Smooth muscle cell (in vitro differentiated cells): ENCODE data around the gene TANC1. TPM values are rescaled to one million over a fixed set of nuclear protein-coding genes. Genes with fewer than 3 reads are reported as not detected.

Experiments
- DNase-seq: peaks from one replicate; lab custom pipeline; 2025; ENCODE audit not compliant: unreplicated experiment; lab: John Stamatoyannopoulos, UW
- H2AFZ ChIP-seq: fragments of 200-600 bp; sonication (generic); 2 replicates; pipeline ENCODE4 v1.6.0; 2016; ENCODE audit warnings: antibody characterized with exemption, low read depth, mild to moderate bottlenecking
- H3F3A ChIP-seq: fragments of 200-600 bp; sonication (generic); 2 replicates; pipeline ENCODE4 v1.6.0; 2017; ENCODE audit warnings: antibody characterized with exemption, low read depth
- H3K27ac ChIP-seq: fragments of 200-600 bp; sonication (generic); 2 replicates; pipeline ENCODE4 v1.5.1; 2016; ENCODE audit warnings: low read depth, mild to moderate bottlenecking
- H3K27me3 ChIP-seq: fragments of 200-600 bp; sonication (generic); 2 replicates; pipeline ENCODE4 v1.6.1; 2016; ENCODE audit warnings: low read depth, mild to moderate bottlenecking
- H3K36me3 ChIP-seq: fragments of 200-600 bp; sonication (generic); 2 replicates; pipeline ENCODE4 v1.5.1; 2016; ENCODE audit warnings: low read depth
- H3K4me1 ChIP-seq: fragments of 200-600 bp; sonication (generic); 2 replicates; pipeline ENCODE4 v1.5.1; 2016; ENCODE audit warnings: low read depth
- H3K4me2 ChIP-seq: fragments of 200-600 bp; sonication (generic); 2 replicates; pipeline ENCODE4 v1.6.0; 2016; ENCODE audit warnings: mild to moderate bottlenecking
- H3K4me3 ChIP-seq: fragments of 200-600 bp; sonication (generic); 2 replicates; pipeline ENCODE4 v1.5.1; 2016; ENCODE audit warnings: mild to moderate bottlenecking
- H3K79me2 ChIP-seq: fragments of 200-600 bp; sonication (generic); 2 replicates; pipeline ENCODE4 v1.6.0; 2016; ENCODE audit warnings: low read depth, mild to moderate bottlenecking
- H3K9ac ChIP-seq: fragments of 200-600 bp; sonication (generic); 2 replicates; pipeline ENCODE4 v1.6.0; 2016; ENCODE audit warnings: low read depth
- H3K9me3 ChIP-seq: fragments of 200-600 bp; sonication (generic); replicated peaks from 2 replicates; pipeline ENCODE4 v1.5.1; 2016; ENCODE audit warnings: low read depth
- H4K20me1 ChIP-seq: fragments of 200-600 bp; sonication (generic); 2 replicates; pipeline ENCODE4 v1.6.0; 2016; ENCODE audit warnings: low read depth
- WGBS: methylation state at CpG from one replicate; pipeline ENCODE4 v1.1.7; 2016; ENCODE audit warnings: low lambda C conversion rate; 5-methylcytosine and 5-hydroxymethylcytosine counted together
- polyA plus RNA-seq: library from polyadenylated mRNA; unstranded; fragments of >200 nt; fragmentation: Nextera tagmentation; extraction: Ambion mirVana; gene quantifications from 2 replicates; pipeline ENCODE4 v1.2.1, GENCODE V29; 2016
- total RNA-seq: library from RNA; depleted of rRNA; stranded (reverse); fragments of >200 nt; gene quantifications from 2 replicates; pipeline ENCODE4 v1.2.3, GENCODE V29; 2014
- TF ChIP-seq, protein P1 (sequence below): fragments of 200-600 bp; sonication (generic); IDR thresholded peaks from 2 replicates; pipeline ENCODE4 v1.5.1; 2017; ENCODE audit warnings: borderline replicate concordance, mild to moderate bottlenecking, antibody characterized with exemption; ENCODE audit not compliant: insufficient read depth, poor library complexity, severe bottlenecking

Gene TANC1
- total and polyA plus RNA-seq, 2 experiments from 2014 or later: 9.1 to 30.8 TPM

DNA sequence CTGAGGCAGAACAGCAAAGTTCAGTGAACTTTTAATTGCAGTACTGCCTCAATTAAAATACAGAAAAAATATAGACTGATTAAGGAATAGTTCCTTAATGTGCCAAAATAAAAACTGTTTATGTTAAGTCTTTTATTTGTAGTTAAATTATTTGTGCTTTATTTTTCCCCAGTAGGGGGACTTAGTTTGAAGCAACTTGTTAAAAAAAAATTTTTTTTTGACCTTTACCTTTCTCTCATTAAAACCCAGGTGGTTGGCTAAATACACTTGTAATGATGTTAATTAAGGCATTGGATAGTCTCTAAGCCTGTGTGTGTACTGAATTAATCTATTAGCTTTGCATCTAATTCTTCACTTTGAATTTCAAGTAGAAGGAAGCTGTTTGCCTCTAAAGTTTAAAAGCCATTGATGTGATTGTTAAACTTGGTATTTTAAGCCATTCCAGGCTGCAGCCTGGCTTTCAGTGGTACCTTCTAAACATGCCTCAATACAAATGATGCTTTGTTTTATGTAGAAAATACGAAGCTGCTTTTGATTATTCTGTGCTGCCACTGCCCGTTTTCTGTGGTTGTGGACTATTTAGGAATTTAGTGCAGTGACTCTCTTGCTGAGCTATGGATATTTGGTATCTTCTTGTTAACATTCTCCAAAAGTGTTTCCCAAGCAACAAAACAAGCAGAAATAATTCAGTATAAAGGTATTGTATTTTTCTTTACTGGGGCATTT, 102.9 kb downstream of the TANC1 start:
- Histone ChIP-seq H3K9ac (peak overlapping the region; percentile 65), H3K36me3 (no peaks in the 10 kb centered on the region), H3K4me1 (peaks cover 17% of the 10 kb centered on the region), H4K20me1 (peaks cover 4% of the 10 kb centered on the region), H2AFZ (no peak overlapping the region), H3K27ac (peak overlapping the region; percentile 76), H3K4me3 (no peak overlapping the region), H3K79me2 (peaks cover 11% of the 10 kb centered on the region), H3K4me2 (peak overlapping the region; percentile 19), H3F3A (peaks cover 4% of the 10 kb centered on the region), H3K9me3 (no peaks in the 10 kb centered on the region), H3K27me3 (no peaks in the 10 kb centered on the region)
- TF ChIP-seq, protein P1, sequence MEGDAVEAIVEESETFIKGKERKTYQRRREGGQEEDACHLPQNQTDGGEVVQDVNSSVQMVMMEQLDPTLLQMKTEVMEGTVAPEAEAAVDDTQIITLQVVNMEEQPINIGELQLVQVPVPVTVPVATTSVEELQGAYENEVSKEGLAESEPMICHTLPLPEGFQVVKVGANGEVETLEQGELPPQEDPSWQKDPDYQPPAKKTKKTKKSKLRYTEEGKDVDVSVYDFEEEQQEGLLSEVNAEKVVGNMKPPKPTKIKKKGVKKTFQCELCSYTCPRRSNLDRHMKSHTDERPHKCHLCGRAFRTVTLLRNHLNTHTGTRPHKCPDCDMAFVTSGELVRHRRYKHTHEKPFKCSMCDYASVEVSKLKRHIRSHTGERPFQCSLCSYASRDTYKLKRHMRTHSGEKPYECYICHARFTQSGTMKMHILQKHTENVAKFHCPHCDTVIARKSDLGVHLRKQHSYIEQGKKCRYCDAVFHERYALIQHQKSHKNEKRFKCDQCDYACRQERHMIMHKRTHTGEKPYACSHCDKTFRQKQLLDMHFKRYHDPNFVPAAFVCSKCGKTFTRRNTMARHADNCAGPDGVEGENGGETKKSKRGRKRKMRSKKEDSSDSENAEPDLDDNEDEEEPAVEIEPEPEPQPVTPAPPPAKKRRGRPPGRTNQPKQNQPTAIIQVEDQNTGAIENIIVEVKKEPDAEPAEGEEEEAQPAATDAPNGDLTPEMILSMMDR: peak; percentile 9
- WGBS: 17% methylated on average over 2 of the region's 2 CpGs
- no peak for DNase-seq

DNA sequence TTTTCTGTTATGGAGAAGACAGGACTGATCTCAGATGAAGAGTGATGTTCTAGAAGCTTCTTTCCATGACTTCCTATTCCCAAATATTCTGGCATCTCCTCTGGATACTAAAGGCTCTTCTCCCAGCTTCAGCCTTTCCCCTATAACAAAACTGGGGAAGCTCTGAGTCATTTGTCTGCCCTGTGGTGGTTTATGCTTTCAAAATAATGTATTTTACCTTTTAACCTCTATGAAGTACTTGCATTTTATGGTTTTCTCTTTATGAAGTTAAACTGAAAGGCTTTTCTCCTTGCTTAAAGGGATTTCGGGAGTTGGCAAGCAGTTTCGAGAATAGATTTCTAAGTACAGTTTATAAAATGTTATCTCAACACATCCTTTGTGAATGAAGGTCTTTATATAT, 104.4 kb downstream of the TANC1 start:
- no peak overlapping the region for H3K4me3 ChIP-seq
- H3K79me2 ChIP-seq: peaks cover 11% of the 10 kb centered on the region
- H2AFZ ChIP-seq: no peak overlapping the region
- TF ChIP-seq, protein P1: no peak
- peak overlapping the region; percentile 5 for H3K4me2 ChIP-seq
- peak overlapping the region; percentile 76 for H3K27ac ChIP-seq
- H3K9me3 ChIP-seq: no peaks in the 10 kb centered on the region
- H4K20me1 ChIP-seq: peaks cover 8% of the 10 kb centered on the region
- H3F3A ChIP-seq: peaks cover 4% of the 10 kb centered on the region
- no peak for DNase-seq
- H3K4me1 ChIP-seq: peaks cover 11% of the 10 kb centered on the region
- H3K36me3 ChIP-seq: no peaks in the 10 kb centered on the region
- peak overlapping the region; percentile 25 for H3K9ac ChIP-seq
- H3K27me3 ChIP-seq: no peaks in the 10 kb centered on the region
- 41% methylated on average over 2 of the region's 2 CpGs for WGBS

DNA sequence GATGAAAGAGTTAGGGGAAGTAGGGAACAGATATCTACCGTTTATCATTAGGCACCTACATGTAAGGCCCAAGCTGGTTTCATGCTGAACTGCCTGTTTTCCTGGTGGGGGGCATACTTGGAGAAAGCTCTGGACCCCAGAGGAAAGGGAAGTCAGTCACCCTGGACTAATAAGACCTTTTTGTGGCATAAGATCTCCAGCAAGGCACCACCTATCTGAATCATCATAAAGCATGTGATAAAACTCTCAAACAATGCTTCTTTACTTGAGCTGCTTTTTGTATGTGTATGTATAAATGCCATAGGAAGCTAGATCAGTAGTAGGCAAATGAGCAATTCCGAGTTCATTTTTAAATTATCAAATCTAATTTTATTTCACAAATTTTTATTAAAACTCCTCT, 104.8 kb downstream of the TANC1 start:
- H3K79me2 ChIP-seq: peaks cover 13% of the 10 kb centered on the region
- peak overlapping the region; percentile 76 for H3K27ac ChIP-seq
- no peak overlapping the region for H2AFZ ChIP-seq
- H4K20me1 ChIP-seq: peaks cover 8% of the 10 kb centered on the region
- H3K4me2 ChIP-seq: peak overlapping the region; percentile 5
- peak overlapping the region; percentile 25 for H3K9ac ChIP-seq
- H3K4me1 ChIP-seq: peaks cover 11% of the 10 kb centered on the region
- WGBS: 87% methylated on average over 2 of the region's 2 CpGs
- peaks cover 4% of the 10 kb centered on the region for H3F3A ChIP-seq
- TF ChIP-seq, protein P1: no peak
- H3K4me3 ChIP-seq: no peak overlapping the region
- no peaks in the 10 kb centered on the region for H3K36me3 ChIP-seq
- no peak for DNase-seq
- H3K27me3 ChIP-seq: no peaks in the 10 kb centered on the region
- no peaks in the 10 kb centered on the region for H3K9me3 ChIP-seq

DNA sequence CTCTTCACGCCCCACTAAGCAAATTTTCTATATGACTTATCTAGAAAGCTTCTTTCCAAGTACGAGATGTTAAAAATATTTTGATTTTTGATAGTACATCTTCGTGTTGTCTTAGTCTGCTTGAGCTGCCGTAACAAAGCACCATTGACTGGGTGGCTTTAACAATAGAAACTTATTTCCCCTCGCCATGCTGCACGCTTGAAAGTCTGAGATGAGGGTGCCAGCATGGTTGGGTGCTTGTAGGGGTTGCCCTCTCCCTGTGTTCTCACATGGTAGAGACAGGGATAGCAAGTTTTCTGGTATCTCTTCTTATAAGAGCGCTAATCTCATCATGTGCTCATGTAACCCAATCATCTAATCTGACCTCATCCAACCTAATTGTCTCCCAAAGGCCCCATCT, 106.2 kb downstream of the TANC1 start:
- H2AFZ ChIP-seq: no peak overlapping the region
- DNase-seq: no peak
- no peak overlapping the region for H3K4me2 ChIP-seq
- 97% methylated on average over 7 of the region's 7 CpGs for WGBS
- peaks cover 4% of the 10 kb centered on the region for H3F3A ChIP-seq
- peaks cover 21% of the 10 kb centered on the region for H3K79me2 ChIP-seq
- H3K4me1 ChIP-seq: peaks cover 5% of the 10 kb centered on the region
- H3K36me3 ChIP-seq: no peaks in the 10 kb centered on the region
- H4K20me1 ChIP-seq: peaks cover 8% of the 10 kb centered on the region
- H3K27me3 ChIP-seq: no peaks in the 10 kb centered on the region
- H3K9ac ChIP-seq: no peak overlapping the region
- no peaks in the 10 kb centered on the region for H3K9me3 ChIP-seq
- TF ChIP-seq, protein P1: no peak
- no peak overlapping the region for H3K4me3 ChIP-seq
- H3K27ac ChIP-seq: no peak overlapping the region
